ENCODE results near the gene PALLD.

DNA sequence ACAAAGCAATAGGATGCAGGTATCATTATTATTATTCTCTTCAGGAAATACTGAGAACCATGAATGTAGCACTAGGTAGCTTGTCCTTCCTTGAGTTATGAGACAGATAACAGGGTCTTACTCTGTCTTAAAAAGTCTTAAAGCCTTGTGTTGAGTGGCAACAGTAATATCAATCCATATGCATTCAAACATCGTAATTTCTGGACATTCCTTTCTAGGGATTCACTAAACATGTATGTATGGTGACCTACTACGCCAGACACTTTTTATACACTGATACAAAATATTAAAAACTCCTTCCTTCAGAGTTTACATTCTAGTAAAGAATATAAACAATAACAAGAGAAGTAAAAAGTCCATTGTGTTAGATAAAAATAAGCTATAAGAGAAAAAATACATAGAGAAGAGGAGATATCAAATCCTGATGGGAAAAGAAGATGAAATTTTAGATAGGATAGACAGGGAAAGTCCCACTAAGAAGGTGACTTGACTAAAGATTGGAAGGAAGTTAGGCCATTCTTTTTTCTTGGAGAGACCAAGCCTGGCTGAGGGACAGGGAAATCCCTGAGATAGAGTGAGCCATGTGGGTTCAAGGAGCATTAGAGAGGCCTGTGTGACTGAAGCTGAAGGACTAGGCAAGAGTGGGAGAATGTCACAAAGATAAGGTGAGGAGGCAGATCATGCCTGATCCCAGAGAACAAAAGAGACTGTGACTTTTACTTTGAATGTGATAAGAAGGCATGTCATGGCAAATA lies 11.5 kb upstream of the PALLD start:
- TF ChIP-seq EZH2 (IDR thresholded peaks at IDR 0.05) = no peak
- TF ChIP-seq POLR2AphosphoS5 (IDR thresholded peaks at IDR 0.05; ENCODE audit: borderline replicate concordance, low read depth, low read length) = no peak
- no peak for TF ChIP-seq FOXP2 (optimal IDR thresholded peaks at IDR 0.05; ENCODE audit: control extremely low read depth, extremely low read length, insufficient read depth)

Data from SK-N-MC (cell line).